ENCODE measurements around the gene TTLL9. TPM values are rescaled to one million over a fixed set of nuclear protein-coding genes. Genes with fewer than 3 reads are reported as not detected.

TTLL9 gene
- polyA plus RNA-seq, 3 donors = 0.21 TPM; not detected in 2

DNA sequence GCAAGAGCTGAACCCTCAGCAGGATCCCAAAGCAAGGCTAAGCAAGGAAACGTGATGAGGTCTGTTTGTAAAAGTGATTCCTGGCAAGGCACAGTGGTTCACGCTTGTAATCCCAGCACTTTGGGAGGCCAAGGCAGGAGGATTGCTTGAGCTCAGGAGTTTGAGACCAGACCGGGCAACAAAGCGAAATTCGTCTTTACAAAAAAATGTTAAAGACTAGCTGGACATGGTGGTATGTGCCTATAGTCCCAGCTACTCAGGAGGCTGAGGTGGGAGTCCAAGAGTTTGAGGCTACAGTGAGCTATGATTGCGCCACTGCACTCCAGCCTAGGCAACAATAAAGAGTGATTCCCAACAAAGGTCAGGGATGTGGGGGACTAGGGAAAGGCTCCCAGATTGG, 93.5 kb downstream of the TTLL9 start:
- H3K4me3 Mint-ChIP-seq = no peak overlapping the region
- Histone ChIP-seq H3K4me1 (ENCODE audit: control insufficient read depth in 1 of 2, insufficient read depth in 2 of 2, low read length in 2 of 2) (peaks cover 7% of the 10 kb centered on the region in 2 donors), H3K27me3 (ENCODE audit: control insufficient read depth in 2 of 2, insufficient read depth in 2 of 2, low read length in 2 of 2) (peaks cover 6 to 11% of the 10 kb centered on the region in 2 donors), H3K9me3 (replicated peaks in 1 of 2; ENCODE audit: control insufficient read depth in 1 of 2, insufficient read depth in 1 of 2, low read length in 2 of 2) (no peaks in the 10 kb centered on the region), H2AFZ (ENCODE audit: insufficient read depth, low read depth, low read length, poor library complexity, severe bottlenecking) (no peak overlapping the region), H3K27ac (ENCODE audit: low read depth in 1 of 2, low read length in 2 of 2) (no peak overlapping the region), H3K9ac (ENCODE audit: insufficient read depth, low read length, poor library complexity, severe bottlenecking) (no peak overlapping the region), H3K4me2 (replicated peaks; ENCODE audit: extremely low read depth, low read length, poor library complexity, severe bottlenecking) (no peak overlapping the region), H4K20me1 (ENCODE audit: insufficient read depth, low read length) (no peaks in the 10 kb centered on the region), H3K79me2 (ENCODE audit: insufficient read depth, low read length) (no peaks in the 10 kb centered on the region), H3K4me3 (replicated peaks in 1 of 3; ENCODE audit: low read depth in 2 of 3, low read length in 3 of 3) (no peak overlapping the region), H3K36me3 (replicated peaks in 1 of 2; ENCODE audit: control insufficient read depth in 1 of 2, insufficient read depth in 2 of 2, low read length in 2 of 2) (no peaks in the 10 kb centered on the region)
- H3K4me1 Mint-ChIP-seq = peaks cover 10% of the 10 kb centered on the region
- peaks cover 0 to 4% (median 0%) of the 10 kb centered on the region in 7 donors for H3K9me3 Mint-ChIP-seq
- H3K27me3 Mint-ChIP-seq (ENCODE audit: low read depth in 3 of 3) = peaks cover 26 to 36% (median 32%) of the 10 kb centered on the region in 3 donors
- no peaks in the 10 kb centered on the region for H3K36me3 Mint-ChIP-seq
- intact Hi-C loops (cut with micrococcal nuclease) = loop anchor here in 1 of 2 donors (10.0 kb wide), 1 partner anchor 131 kb away; no protein-coding TSS in a partner anchor
- 83% methylated on average over 6 of the region's 6 CpGs for WGBS (ENCODE audit: insufficient coverage)
- H3K27ac Mint-ChIP-seq = no peak overlapping the region
- DNase-seq = no peak
- TF ChIP-seq, protein P1, sequence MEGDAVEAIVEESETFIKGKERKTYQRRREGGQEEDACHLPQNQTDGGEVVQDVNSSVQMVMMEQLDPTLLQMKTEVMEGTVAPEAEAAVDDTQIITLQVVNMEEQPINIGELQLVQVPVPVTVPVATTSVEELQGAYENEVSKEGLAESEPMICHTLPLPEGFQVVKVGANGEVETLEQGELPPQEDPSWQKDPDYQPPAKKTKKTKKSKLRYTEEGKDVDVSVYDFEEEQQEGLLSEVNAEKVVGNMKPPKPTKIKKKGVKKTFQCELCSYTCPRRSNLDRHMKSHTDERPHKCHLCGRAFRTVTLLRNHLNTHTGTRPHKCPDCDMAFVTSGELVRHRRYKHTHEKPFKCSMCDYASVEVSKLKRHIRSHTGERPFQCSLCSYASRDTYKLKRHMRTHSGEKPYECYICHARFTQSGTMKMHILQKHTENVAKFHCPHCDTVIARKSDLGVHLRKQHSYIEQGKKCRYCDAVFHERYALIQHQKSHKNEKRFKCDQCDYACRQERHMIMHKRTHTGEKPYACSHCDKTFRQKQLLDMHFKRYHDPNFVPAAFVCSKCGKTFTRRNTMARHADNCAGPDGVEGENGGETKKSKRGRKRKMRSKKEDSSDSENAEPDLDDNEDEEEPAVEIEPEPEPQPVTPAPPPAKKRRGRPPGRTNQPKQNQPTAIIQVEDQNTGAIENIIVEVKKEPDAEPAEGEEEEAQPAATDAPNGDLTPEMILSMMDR (IDR thresholded peaks at IDR 0.05) = no peak

DNA sequence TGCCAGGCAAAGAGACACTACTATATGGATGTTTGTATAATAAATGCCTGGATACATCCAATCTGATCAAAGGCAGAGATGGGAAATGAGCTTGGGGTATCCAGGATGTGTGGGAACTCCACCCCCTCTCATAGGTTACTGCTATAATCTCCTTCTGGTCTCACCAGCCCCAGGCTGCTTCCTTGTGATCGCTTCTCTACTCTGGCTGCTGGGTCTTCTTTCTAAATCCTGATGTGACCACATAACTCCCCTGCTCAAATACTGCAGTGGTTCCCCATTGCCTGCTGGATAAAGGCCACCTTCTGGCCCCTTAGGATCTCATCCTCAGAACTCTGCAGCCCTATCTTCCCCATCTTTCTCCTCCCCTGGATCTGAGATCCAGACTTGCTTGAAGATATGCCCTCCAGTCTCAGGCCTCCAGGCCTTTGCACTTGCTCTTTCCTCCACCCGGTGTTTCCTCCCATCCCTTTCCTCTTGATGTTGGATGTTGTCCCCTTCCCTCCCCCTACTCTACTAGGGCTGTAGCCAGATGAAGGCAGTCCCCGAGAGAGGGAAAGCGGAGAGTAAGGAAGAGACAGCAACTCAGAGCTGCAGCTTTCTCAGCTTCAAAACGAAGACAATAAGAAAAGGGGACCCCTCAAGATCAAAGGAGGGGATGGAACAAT, 96.7 kb downstream of the TTLL9 start:
- H3K4me1 ChIP-seq (ENCODE audit: control insufficient read depth in 1 of 2, insufficient read depth in 2 of 2, low read length in 2 of 2) = peaks cover 8% of the 10 kb centered on the region in 2 donors
- DNase-seq = no peak
- 14% methylated on average over 2 of the region's 5 CpGs for WGBS (ENCODE audit: insufficient coverage)
- H3K36me3 ChIP-seq (replicated peaks in 1 of 2; ENCODE audit: control insufficient read depth in 1 of 2, insufficient read depth in 2 of 2, low read length in 2 of 2) = no peaks in the 10 kb centered on the region
- Mint-ChIP-seq H3K36me3 (no peaks in the 10 kb centered on the region), H3K4me3 (peak overlapping the region; percentile 64 to 81), H3K27me3 (ENCODE audit: low read depth in 3 of 3) (peaks cover 32 to 42% (median 34%) of the 10 kb centered on the region in 3 donors), H3K9me3 (peaks cover 0 to 4% (median 0%) of the 10 kb centered on the region in 7 donors), H3K4me1 (peaks cover 12% of the 10 kb centered on the region), H3K27ac (no peak overlapping the region)
- H2AFZ ChIP-seq (ENCODE audit: insufficient read depth, low read depth, low read length, poor library complexity, severe bottlenecking) = no peak overlapping the region
- H3K79me2 ChIP-seq (ENCODE audit: insufficient read depth, low read length) = no peaks in the 10 kb centered on the region
- intact Hi-C loops (cut with micrococcal nuclease) = loop anchor here in 1 of 2 donors (10.0 kb wide), 1 partner anchor 128 kb away; no protein-coding TSS in a partner anchor
- H4K20me1 ChIP-seq (ENCODE audit: insufficient read depth, low read length) = no peaks in the 10 kb centered on the region
- no peaks in the 10 kb centered on the region for H3K9me3 ChIP-seq (replicated peaks in 1 of 2; ENCODE audit: control insufficient read depth in 1 of 2, insufficient read depth in 1 of 2, low read length in 2 of 2)
- peaks cover 15 to 27% of the 10 kb centered on the region in 2 donors for H3K27me3 ChIP-seq (ENCODE audit: control insufficient read depth in 2 of 2, insufficient read depth in 2 of 2, low read length in 2 of 2)
- peak overlapping the region; percentile 77 for H3K4me2 ChIP-seq (replicated peaks; ENCODE audit: extremely low read depth, low read length, poor library complexity, severe bottlenecking)
- H3K4me3 ChIP-seq (replicated peaks in 1 of 3; ENCODE audit: low read depth in 2 of 3, low read length in 3 of 3) = peak overlapping the region in 1 of 3 experiments; percentile 17
- H3K27ac ChIP-seq (ENCODE audit: low read depth in 1 of 2, low read length in 2 of 2) = no peak overlapping the region
- TF ChIP-seq, protein P1 (IDR thresholded peaks at IDR 0.05) = no peak
- no peak overlapping the region for H3K9ac ChIP-seq (ENCODE audit: insufficient read depth, low read length, poor library complexity, severe bottlenecking)

All from CD14-positive monocyte (primary cell).